ENCODE results near the gene NT5C2.
"Not testable (repeated sequence)": the region's sequence is repeated elsewhere in the genome, so short reads cannot be mapped to it uniquely, and the experiment has no call there.

NT5C2 gene

DNA sequence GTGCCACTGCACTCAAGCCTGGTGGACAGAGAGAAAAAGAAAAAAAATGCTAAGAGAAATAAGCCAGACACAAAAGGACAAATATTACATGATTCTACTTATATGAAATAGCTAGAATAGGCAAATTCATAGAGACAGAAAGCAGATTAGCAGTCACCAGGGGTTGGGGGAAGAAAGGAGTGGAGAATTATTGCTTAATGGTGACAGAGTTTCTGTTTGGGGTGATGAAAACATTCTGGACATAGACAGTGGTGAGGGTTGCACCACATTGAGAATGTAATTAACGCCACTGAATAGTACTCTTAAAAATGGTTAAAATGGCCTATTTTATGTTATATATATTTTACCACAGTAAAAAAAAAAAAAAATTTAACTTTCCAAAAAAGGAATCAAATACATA lies 6.4 kb upstream of the NT5C2 start:
- DNase-seq, result no peak

DNA sequence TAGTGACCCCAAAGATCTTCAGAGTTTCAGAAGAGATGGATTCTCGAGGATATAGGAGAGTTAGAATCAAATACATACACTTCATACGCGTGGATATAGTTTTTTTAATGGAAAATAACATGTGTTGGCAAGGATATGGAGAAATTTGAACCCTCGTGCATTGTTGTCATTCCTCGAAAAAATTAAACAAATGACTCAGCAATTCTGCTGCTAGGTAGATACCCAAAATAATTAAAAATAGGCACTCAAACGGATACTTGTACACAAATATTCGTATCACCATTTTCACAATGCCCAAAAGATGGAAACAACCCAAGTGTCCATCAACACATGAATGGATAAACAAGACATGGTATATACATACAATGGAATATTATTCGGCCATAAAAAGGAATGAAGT lies 5.6 kb upstream of the NT5C2 start:
- no peak for DNase-seq

- no peak for DNase-seq
Measured at GRCh38 chr10:103197903-103198302, 4.8 kb upstream of the NT5C2 start.

DNA sequence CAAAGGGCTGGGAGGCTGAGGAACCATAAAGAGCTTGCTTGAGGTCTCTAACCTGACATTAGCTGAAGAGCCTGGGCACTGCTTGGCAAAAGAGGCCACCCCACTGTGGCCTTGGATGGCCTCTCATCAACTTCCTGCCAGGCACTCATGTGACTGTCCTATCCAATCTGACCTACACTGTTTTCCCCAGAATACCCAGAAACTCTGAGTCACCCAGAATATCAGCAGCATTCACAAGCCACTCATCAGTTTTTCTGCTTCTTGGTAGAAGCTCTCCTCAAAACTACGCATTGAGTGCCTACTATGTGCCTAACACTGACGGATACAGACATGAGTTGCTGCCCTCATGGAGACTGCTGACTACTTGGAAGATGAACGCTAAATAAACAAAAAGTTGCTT lies 4.1 kb upstream of the NT5C2 start:
- peak; percentile 62 for DNase-seq

DNA sequence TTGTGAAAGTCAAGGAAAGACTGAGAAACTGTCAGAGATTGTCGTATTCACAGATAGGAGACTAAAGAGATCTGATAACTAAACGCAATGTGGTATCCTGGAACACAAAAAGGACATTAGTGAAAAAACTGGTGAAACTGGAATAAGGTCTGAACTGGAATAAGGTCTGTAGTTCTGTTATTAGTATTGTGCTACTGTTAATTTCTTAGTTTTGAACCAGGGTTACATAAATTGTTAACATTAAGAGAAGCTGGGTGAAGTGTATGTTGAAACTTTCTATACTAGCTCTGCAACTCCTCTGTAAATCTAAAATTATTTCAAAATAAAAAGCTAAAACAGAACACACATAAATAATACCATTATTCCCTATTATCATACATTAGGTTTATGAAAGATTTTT lies 3.4 kb upstream of the NT5C2 start:
- no peak for DNase-seq

- DNase-seq, result no peak
Measured at GRCh38 chr10:103193820-103194529, 903 bp upstream of the NT5C2 start.

GRCh38 chr10:103192451-103193106 lies 493 bp downstream of the NT5C2 start:
- peak; percentile 83 for DNase-seq

GRCh38 chr10:103192089-103192450 lies 1.0 kb downstream of the NT5C2 start:
- peak; percentile 45 for DNase-seq

- DNase-seq, result not testable (repeated sequence)
Measured at GRCh38 chr10:103191198-103191597, 1.9 kb downstream of the NT5C2 start.

GRCh38 chr10:103188853-103189252 lies 4.2 kb downstream of the NT5C2 start:
- DNase-seq, result no peak

- no peak for DNase-seq
Measured at GRCh38 chr10:103186128-103186527, 6.9 kb downstream of the NT5C2 start.

DNA sequence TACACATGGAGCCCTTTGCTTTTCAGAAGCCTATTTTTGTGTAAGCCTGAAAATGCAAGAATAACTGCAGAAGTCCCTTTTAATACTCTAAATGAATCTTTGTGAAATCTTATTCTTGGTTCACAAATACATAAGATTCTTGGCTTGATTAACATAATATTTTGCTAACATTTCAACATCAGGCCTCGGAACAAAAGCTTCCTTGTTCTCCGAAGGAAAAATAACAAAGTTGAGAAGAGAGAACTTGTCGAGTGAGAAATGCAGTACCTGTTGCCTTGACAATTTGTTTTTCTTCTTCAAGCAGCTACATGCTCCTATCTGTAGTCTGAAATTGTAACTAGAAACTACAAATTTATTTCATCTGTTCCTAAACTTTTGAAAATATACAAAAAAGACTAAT lies 8.5 kb downstream of the NT5C2 start:
- DNase-seq, result no peak

DNA sequence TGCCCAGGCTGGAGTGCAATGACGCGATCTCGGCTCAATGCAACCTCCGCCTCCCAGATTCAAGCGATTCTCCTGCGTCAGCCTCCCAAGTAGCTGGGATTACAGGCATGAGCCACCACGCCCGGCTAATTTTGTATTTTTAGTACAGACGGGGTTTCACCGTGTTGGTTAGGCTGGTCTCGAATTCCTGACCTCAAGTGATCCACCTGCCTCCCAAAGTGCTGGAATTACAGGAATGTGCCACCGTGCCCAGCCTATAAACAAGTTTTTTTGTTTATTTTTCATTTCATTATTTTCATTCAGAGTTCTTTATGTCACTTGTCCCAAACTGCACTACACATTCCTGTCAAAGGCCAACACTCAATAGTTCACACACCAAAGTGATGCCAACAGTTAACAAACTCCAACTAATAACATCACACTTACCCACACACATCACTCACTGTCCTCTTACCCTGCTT lies 9.1 kb downstream of the NT5C2 start:
- not testable (repeated sequence) for DNase-seq

DNA sequence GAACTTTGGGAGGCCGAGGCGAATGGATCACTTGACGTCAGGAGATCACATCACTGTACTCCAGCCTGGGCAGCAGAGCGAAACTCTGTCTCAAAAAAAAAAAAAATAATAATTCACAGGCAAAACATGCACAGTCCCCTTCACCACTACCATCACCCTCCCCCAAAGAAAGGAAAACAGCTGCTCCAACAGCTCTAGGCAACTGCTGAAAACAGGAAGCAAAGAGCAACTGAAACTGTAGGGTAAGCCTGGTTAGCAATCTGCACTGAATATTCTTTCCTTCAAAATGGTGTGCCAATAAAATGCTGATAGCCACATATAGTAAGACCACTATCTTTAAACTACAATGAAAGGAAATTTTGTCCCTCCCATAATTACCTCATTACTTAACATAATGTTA lies 11.8 kb downstream of the NT5C2 start:
- DNase-seq, result peak; percentile 25

GRCh38 chr10:103180491-103180890 lies 12.6 kb downstream of the NT5C2 start:
- DNase-seq, result no peak

GRCh38 chr10:103177123-103177522 lies 15.9 kb downstream of the NT5C2 start:
- no peak for DNase-seq

- no peak for DNase-seq
Measured at GRCh38 chr10:103175580-103176285, 17.3 kb downstream of the NT5C2 start.

GRCh38 chr10:103174324-103174723 lies 18.7 kb downstream of the NT5C2 start:
- not testable (repeated sequence) for DNase-seq

- DNase-seq, result peak; percentile 32
Measured at GRCh38 chr10:103171278-103171677, 21.8 kb downstream of the NT5C2 start.

DNA sequence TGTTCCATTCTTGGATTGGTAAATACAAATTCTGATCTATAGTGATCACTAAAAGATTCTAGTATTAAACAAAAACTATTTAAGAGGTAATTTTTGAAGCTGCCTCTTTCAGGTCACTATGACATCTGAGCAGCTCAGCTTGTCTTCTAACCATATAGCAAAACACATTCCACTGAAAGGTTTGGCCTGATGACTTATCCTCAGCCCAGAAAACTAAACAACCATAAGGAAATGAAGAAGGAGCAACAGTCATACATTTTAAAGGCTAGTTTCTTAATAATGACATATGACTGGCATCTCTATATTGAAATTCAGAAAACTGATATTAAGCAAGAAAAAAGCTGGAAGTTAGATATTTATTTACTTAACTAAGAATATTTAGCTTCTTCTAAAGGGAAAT lies 24.6 kb downstream of the NT5C2 start:
- DNase-seq, result no peak

- DNase-seq, result not testable (repeated sequence)
Measured at GRCh38 chr10:103167554-103167953, 25.5 kb downstream of the NT5C2 start.

- no peak for DNase-seq
Measured at GRCh38 chr10:103166523-103166922, 26.5 kb downstream of the NT5C2 start.

DNA sequence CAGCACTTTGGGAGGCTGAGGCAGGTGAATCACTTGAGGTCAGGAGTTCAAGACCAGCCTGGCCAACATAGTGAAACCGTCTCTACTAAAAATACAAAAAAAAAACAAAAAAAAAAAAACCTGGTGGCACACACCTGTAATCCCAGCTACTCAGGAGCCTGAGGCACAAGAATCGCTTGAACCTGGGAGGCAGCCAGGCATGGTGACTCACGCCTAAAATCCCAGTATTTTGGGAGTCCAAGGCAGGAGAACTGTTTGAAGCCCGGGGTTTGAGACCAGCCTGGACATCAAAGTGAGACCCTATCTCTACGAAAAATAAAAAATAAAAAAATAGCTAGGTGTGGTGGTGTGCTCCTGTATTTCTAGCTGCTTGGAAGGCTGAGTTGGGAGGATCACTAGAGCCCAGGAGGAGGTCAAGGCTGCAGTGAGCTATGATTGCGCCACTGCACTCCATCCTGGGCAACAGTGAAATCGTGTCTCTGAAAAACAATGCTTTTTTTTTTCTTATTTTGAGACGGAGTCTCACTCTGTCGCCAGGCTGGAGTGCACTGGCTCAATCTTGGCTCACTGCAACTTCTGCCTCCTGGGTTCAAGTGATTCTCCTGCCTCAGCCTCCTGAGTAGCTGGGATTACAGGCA lies 29.2 kb downstream of the NT5C2 start:
- DNase-seq, result not testable (repeated sequence)

DNA sequence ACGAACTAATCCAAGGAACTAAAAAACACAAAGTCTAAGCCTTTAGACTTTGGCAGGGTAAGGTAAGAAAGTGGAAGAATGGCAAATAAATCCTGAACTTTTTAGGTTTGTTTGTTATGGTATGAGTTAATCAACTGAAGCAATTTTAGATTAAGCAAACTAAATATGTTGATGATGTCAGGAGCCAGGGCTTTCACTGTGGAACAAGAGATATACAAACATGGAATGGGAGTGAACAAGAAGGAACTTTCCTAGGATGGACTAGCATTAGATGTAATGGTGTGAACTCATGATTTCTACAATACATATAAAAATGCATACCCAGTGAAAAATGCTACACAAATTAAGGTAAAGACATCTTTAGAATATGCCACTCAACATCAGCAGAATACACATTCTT lies 35.8 kb downstream of the NT5C2 start:
- no peak for DNase-seq
